Cardiac muscle cell (in vitro differentiated cells and primary cell): Measurements from ENCODE around the gene ABCC2. TPM values are rescaled to one million over a fixed set of nuclear protein-coding genes. Genes with fewer than 3 reads are reported as not detected.
"Not testable (repeated sequence)": the region's sequence is repeated elsewhere in the genome, so short reads cannot be mapped to it uniquely, and the experiment has no call there.

Experiments
- DNase-seq, 2 donors: peaks; one replicate each; pipeline versions ENCODE4 v3.0.0 to v3.0.0-alpha.2; 2010 to 2017; ENCODE audit warnings: low read depth in 1 of 2, low spot score in 1 of 2
- H3K27ac ChIP-seq: fragments of 200-600 bp; sonication (generic); 2 replicates; pipeline ENCODE4 v1.5.1; 2016
- H3K27me3 ChIP-seq: fragments of 200-600 bp; sonication (generic); 2 replicates; pipeline ENCODE4 v1.6.0; 2016; ENCODE audit warnings: control low read depth
- H3K36me3 ChIP-seq: fragments of 200-600 bp; sonication (generic); 2 replicates; pipeline ENCODE4 v1.5.1; 2016; ENCODE audit warnings: control low read depth
- H3K4me1 ChIP-seq: fragments of 200-600 bp; sonication (generic); 2 replicates; pipeline ENCODE4 v1.8.1; 2017; ENCODE audit warnings: low read depth, mild to moderate bottlenecking, mixed run types
- H3K4me3 ChIP-seq: fragments of 200-600 bp; sonication (generic); 2 replicates; pipeline ENCODE4 v1.5.1; 2016; ENCODE audit warnings: mild to moderate bottlenecking
- H3K9me3 ChIP-seq: fragments of 200-600 bp; sonication (generic); 2 replicates; pipeline ENCODE4 v1.5.1; 2017; ENCODE audit warnings: low read depth, mild to moderate bottlenecking, control low read depth
- CTCF ChIP-seq: IDR thresholded peaks from 2 replicates; pipeline ENCODE4 v1.5.1; 2012; ENCODE audit warnings: low read depth, mild to moderate bottlenecking, low read length
- polyA plus RNA-seq: library from polyadenylated mRNA; unstranded; fragments of >200 nt; fragmentation: Nextera tagmentation; extraction: Ambion mirVana; gene quantifications from 2 replicates; pipeline ENCODE4 v1.2.1, GENCODE V29; 2016
- total RNA-seq: library from RNA; depleted of rRNA; stranded (reverse); fragments of >200 nt; gene quantifications from 2 replicates; pipeline ENCODE4 v1.2.3, GENCODE V29; 2016

ABCC2 gene
- total and polyA plus RNA-seq, 2 experiments from 2014 or later = 0.12 to 0.86 TPM

GRCh38 chr10:99832439-99832838 is 50.0 kb downstream of the ABCC2 start:
- no peaks in the 10 kb centered on the region for H3K4me1 ChIP-seq
- H3K36me3 ChIP-seq = no peaks in the 10 kb centered on the region
- DNase-seq = no peak
- no peaks in the 10 kb centered on the region for H3K9me3 ChIP-seq
- H3K4me3 ChIP-seq = no peak overlapping the region
- no peak for TF ChIP-seq CTCF
- no peaks in the 10 kb centered on the region for H3K27me3 ChIP-seq
- no peak overlapping the region for H3K27ac ChIP-seq

GRCh38 chr10:99834410-99834809 is 52.0 kb downstream of the ABCC2 start:
- DNase-seq = peak in 1 of 2 donors; percentile 38
- H3K9me3 ChIP-seq = no peaks in the 10 kb centered on the region
- TF ChIP-seq CTCF = no peak
- no peaks in the 10 kb centered on the region for H3K36me3 ChIP-seq
- no peak overlapping the region for H3K4me3 ChIP-seq
- no peak overlapping the region for H3K27ac ChIP-seq
- H3K27me3 ChIP-seq = no peaks in the 10 kb centered on the region
- H3K4me1 ChIP-seq = no peaks in the 10 kb centered on the region

GRCh38 chr10:99835947-99836346 is 53.5 kb downstream of the ABCC2 start:
- no peak overlapping the region for H3K4me3 ChIP-seq
- no peak for DNase-seq
- H3K4me1 ChIP-seq = no peaks in the 10 kb centered on the region
- H3K36me3 ChIP-seq = no peaks in the 10 kb centered on the region
- H3K27me3 ChIP-seq = no peaks in the 10 kb centered on the region
- TF ChIP-seq CTCF = no peak
- no peak overlapping the region for H3K27ac ChIP-seq
- no peaks in the 10 kb centered on the region for H3K9me3 ChIP-seq

GRCh38 chr10:99836711-99837110 is 54.3 kb downstream of the ABCC2 start:
- no peaks in the 10 kb centered on the region for H3K27me3 ChIP-seq
- no peak overlapping the region for H3K27ac ChIP-seq
- no peak for DNase-seq
- H3K36me3 ChIP-seq = no peaks in the 10 kb centered on the region
- no peak overlapping the region for H3K4me3 ChIP-seq
- TF ChIP-seq CTCF = no peak
- no peaks in the 10 kb centered on the region for H3K4me1 ChIP-seq
- no peaks in the 10 kb centered on the region for H3K9me3 ChIP-seq

- not testable (repeated sequence) for DNase-seq, H3K27me3 ChIP-seq, H3K9me3 ChIP-seq, H3K4me1 ChIP-seq, H3K27ac ChIP-seq, H3K4me3 ChIP-seq, H3K36me3 ChIP-seq
Measured at GRCh38 chr10:99840859-99841258, 58.4 kb downstream of the ABCC2 start.

- TF ChIP-seq CTCF = no peak
- H3K27ac ChIP-seq = no peak overlapping the region
- no peak for DNase-seq
- no peaks in the 10 kb centered on the region for H3K27me3 ChIP-seq
- H3K9me3 ChIP-seq = no peaks in the 10 kb centered on the region
- H3K36me3 ChIP-seq = no peaks in the 10 kb centered on the region
- no peaks in the 10 kb centered on the region for H3K4me1 ChIP-seq
- no peak overlapping the region for H3K4me3 ChIP-seq
Measured at GRCh38 chr10:99841746-99842145, 59.3 kb downstream of the ABCC2 start.
